Measurements from ENCODE around the gene ZNRD2. TPM values are rescaled to one million over a fixed set of nuclear protein-coding genes. Genes with fewer than 3 reads are reported as not detected.

Gene ZNRD2
- total RNA-seq, 1 experiment from 2014 or later, result 45.8 TPM

DNA sequence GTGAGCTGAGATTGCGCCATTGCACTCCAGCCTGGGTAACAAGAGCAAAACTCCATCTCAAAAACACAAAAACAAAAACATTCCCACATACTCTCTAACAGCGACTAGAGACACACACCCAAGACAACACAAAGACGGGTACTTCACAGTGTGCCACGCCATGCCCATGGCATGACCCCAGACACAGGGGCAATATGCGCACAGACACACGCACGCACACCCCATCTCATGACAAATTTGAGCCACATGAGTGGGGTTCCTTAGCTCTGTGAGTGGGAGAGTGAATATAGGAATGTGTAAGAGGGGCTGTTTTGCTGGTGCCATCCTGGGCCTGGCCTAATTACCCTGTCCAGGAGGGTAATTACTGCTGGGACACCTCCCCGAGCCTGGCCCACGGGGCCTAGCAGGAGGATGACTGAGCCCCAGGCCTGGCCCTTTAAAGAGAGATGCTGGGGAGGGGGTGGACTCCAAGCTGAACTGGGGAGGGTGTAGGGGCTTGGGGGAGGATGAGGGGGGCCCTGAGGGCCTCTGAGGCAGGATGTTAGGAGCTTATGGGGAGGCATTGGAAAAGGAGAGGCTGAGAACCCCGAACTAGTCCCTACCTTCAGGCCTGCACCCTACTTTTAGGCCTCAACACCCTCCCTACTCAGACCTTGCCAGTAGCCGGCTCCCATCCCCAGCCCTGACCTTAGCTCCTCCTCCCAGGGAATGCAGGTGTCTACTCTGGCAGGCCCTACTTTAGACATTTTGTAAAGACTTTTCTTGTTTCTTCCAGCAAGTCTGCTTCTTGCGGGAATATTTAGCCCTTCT, 13.6 kb upstream of the ZNRD2 start:
- Histone ChIP-seq H3K4me1 (ENCODE audit: insufficient read depth, low read length) (peaks cover 11% of the 10 kb centered on the region; the same call in 1 of the 2 replicates), H3K79me1 (ENCODE audit: insufficient read depth, low read depth, low read length, poor library complexity, severe bottlenecking) (no peaks in the 10 kb centered on the region), H3K56ac (ENCODE audit: insufficient read length, low read depth, low read length) (no peak overlapping the region), H2BK15ac (ENCODE audit: low read depth, low read length) (no peak overlapping the region), H2BK12ac (ENCODE audit: insufficient read length, low read depth, low read length) (no peak overlapping the region), H3K27ac (ENCODE audit: insufficient read length, low read depth, low read length) (no peak overlapping the region), H3K27me3 (ENCODE audit: insufficient read depth, low read length) (no peaks in the 10 kb centered on the region; the same call in 1 of the 2 replicates), H3K4ac (ENCODE audit: low read depth, low read length) (no peak overlapping the region), H3K9me3 (ENCODE audit: control insufficient read depth, low read depth, low read length) (no peaks in the 10 kb centered on the region), H4K91ac (ENCODE audit: insufficient read length, low read depth, low read length) (no peak overlapping the region), H3K14ac (ENCODE audit: insufficient read depth, low read length) (no peak overlapping the region), H4K20me1 (ENCODE audit: control insufficient read depth, insufficient read depth, insufficient read length) (no peaks in the 10 kb centered on the region), H4K8ac (replicated peaks; ENCODE audit: insufficient read length, low read depth, low read length) (no peak overlapping the region), H4K5ac (ENCODE audit: insufficient read length, low read depth, low read length) (no peak overlapping the region), H3K9ac (ENCODE audit: extremely low read depth, insufficient read length, low read length) (no peak overlapping the region), H3K79me2 (ENCODE audit: insufficient read depth, low read length) (no peaks in the 10 kb centered on the region), H2BK20ac (ENCODE audit: low read depth, low read length, poor library complexity, severe bottlenecking) (no peak overlapping the region), H2BK5ac (ENCODE audit: insufficient read length, low read length) (no peak overlapping the region), H2BK120ac (ENCODE audit: low read depth, low read length, poor library complexity, severe bottlenecking) (no peak overlapping the region), H3K18ac (ENCODE audit: insufficient read length, low read depth, low read length) (no peak overlapping the region), H3K23ac (ENCODE audit: insufficient read length, low read depth, low read length) (no peak overlapping the region), H3K23me2 (ENCODE audit: insufficient read length, low read depth, low read length, poor library complexity, severe bottlenecking) (no peaks in the 10 kb centered on the region), H3T11ph (ENCODE audit: low read length) (no peak overlapping the region), H3K4me2 (ENCODE audit: insufficient read depth, insufficient read length, low read length) (peak overlapping the region; percentile 28), H2AFZ (ENCODE audit: low read length) (no peak overlapping the region), H2AK5ac (ENCODE audit: insufficient read length, low read length) (no peak overlapping the region)
- WGBS (ENCODE audit: extremely low coverage, insufficient read length, low lambda C conversion rate), result no CpG with 5 or more reads among the region's 12 CpGs
- TF ChIP-seq, protein P1, sequence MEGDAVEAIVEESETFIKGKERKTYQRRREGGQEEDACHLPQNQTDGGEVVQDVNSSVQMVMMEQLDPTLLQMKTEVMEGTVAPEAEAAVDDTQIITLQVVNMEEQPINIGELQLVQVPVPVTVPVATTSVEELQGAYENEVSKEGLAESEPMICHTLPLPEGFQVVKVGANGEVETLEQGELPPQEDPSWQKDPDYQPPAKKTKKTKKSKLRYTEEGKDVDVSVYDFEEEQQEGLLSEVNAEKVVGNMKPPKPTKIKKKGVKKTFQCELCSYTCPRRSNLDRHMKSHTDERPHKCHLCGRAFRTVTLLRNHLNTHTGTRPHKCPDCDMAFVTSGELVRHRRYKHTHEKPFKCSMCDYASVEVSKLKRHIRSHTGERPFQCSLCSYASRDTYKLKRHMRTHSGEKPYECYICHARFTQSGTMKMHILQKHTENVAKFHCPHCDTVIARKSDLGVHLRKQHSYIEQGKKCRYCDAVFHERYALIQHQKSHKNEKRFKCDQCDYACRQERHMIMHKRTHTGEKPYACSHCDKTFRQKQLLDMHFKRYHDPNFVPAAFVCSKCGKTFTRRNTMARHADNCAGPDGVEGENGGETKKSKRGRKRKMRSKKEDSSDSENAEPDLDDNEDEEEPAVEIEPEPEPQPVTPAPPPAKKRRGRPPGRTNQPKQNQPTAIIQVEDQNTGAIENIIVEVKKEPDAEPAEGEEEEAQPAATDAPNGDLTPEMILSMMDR (conservative IDR thresholded peaks at IDR 0.05), result no peak
- Mint-ChIP-seq H3K36me3 (ENCODE audit: insufficient read depth in 1 of 3, low read depth in 3 of 3) (no peaks in the 10 kb centered on the region), H3K4me1 (peaks cover 55 to 70% of the 10 kb centered on the region in 2 experiments), H3K27ac (no peak overlapping the region), H3K27me3 (ENCODE audit: low read depth) (peaks cover 53% of the 10 kb centered on the region), H3K4me3 (peak overlapping the region; percentile 60 to 84), H3K9me3 (no peaks in the 10 kb centered on the region; a peak in 1 of 5 replicates)
- no peak for DNase-seq

All from H9 (cell line).